ENCODE data around the gene SRPRB. TPM values are rescaled to one million over a fixed set of nuclear protein-coding genes. Genes with fewer than 3 reads are reported as not detected.

Gene SRPRB
- total RNA-seq, 1 donor from 2014 or later = 40.1 TPM

DNA sequence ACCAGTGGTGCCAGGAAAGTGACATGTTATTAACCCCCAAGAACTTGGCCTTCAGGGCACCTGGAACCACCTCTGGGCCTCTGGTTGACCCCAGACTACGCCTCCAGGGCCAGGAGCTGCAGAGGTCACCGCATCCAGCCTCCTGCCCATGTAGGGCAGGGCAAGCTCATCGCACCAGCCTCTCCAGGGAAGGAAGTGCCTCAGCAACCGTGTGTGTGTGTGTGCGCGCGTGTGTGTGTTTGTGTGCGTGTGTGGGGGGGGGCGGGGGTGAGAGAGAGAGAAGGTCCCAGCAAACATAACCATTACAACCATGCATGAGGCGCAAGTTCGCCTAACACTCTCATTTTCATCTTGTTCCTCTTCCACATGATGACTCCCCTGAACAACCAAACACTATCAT is 58.3 kb downstream of the SRPRB start:
- DNase-seq (ENCODE audit: extremely low read depth, low read depth, low spot score) = no peak

- no peak for DNase-seq (ENCODE audit: extremely low read depth, low read depth, low spot score)
These were observed 59.0 kb downstream of the SRPRB start for GRCh38 chr3:133864616-133865015.

GRCh38 chr3:133865136-133865855 is 59.7 kb downstream of the SRPRB start:
- no peak for DNase-seq (ENCODE audit: extremely low read depth, low read depth, low spot score)

DNA sequence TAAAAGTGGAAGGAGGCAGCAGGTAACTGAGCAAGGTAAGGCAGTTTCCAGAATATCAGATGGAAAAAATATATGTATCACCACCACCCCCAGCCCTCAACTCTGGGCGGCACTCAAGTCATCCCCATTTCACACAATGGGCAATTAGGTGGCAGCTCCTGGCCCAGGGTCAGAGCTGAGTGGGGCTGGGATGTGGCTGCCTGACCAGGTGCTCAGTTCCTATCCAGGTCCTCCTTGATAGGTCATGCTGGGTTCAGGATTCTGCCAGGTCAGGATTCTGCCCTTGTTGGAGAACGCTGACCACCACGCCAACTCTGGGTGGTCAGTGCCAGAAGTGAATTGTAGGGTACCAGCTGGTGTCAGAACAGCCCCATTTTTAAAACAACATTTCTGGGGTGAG is 60.5 kb downstream of the SRPRB start:
- DNase-seq (ENCODE audit: extremely low read depth, low read depth, low spot score) = no peak

DNA sequence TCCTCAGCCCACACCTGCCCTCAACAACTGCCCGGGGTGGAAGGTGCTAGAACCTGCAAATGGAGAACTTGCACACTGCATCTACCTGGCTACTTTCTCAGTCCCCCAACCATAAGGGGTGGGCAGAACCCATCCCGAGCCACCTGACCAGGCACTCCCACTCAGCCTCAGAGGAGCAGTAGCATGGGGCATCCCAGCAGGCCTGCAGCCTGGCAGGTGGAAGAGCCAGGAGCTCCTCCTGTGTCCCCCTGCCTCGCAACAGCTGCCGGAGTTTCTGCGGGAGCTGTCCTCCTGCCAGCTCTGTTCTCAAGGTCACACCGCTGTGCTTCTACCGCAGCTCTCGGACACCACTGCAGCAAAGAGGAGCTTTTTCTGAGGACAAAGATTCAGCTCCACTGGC is 62.6 kb downstream of the SRPRB start:
- DNase-seq (ENCODE audit: extremely low read depth, low read depth, low spot score) = no peak

DNA sequence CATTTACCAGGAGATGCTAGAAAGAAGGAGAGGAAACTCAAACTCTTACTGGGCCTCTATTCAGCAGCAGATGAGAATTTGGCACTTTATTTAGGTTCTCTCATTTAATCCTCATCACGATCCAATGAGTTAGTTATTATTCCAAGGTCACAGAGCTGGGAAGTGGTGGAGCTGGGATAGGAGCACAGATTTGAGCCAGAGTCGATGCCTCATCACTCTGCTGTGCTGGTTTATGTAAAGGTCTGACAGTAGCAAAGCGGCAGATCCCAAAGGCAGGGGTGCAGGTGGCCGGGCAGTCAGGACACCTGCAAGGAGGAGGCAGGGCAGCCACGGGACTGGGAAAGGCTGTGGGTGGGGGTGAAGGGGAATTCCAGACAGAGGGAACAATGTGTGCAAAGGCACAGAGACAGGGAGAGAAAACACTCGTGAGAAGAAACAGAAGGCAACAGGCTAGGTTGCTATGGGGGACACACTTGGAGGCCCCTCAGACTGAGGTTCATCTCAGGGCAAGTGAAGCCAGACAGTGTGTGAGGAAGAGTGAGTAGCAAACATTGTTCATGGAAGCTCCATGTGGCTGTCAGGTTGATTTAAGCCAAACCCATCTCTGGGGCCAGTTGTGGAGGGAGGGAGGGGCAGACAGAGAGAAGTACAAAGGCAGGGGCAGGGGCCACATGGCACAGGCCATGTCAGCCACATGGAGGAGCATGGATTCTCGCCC is 63.3 kb downstream of the SRPRB start:
- no peak for DNase-seq (ENCODE audit: extremely low read depth, low read depth, low spot score)

GRCh38 chr3:133869586-133869985 is 64.0 kb downstream of the SRPRB start:
- no peak for DNase-seq (ENCODE audit: extremely low read depth, low read depth, low spot score)

DNA sequence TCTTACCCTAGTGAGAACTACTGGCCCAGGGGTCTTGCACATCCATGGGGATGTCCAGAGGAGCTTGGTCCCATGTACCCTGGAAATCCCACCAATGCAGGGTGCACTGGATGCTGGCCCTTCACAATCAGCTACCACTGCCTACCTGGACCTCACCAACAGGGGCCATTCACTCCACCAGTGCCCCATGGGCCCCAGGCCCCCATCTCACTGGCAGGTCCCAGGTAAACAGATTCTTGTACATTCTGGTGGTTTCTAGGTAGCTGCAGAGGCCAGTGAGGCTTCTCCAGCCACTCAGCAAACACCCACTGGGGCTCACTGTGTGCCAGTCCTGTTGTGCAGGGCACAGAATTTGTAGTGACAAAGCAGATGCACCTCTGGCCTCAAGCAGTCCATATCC is 65.2 kb downstream of the SRPRB start:
- no peak for DNase-seq (ENCODE audit: extremely low read depth, low read depth, low spot score)

Other genes starting within 250 kb of the SRPRB start
- 173 and 189 TPM in 2 replicates for gene CDV3, start 232.1 kb upstream of the SRPRB start, total RNA-seq
- gene TOPBP1, start 143.9 kb upstream of the SRPRB start, total RNA-seq = 17.0 and 21.2 TPM in 2 replicates
- gene TF, start 59.4 kb upstream of the SRPRB start, total RNA-seq = 0.12 and 0.15 TPM in 2 replicates
- 3.8 and 4.3 TPM in 2 replicates for gene RAB6B, start 90.1 kb downstream of the SRPRB start, total RNA-seq
- gene SLCO2A1, start 224.1 kb downstream of the SRPRB start, total RNA-seq = 1.6 and 2.2 TPM in 2 replicates

Data from glomerular endothelial cell (primary cell).